HepG2 (cell line): Measurements from ENCODE around the gene TH. TPM values are rescaled to one million over a fixed set of nuclear protein-coding genes. Genes with fewer than 3 reads are reported as not detected.

Source experiments
- FOXM1 ChIP-seq: sonication (generic); formaldehyde crosslinking; IDR thresholded peaks from 2 replicates; pipeline ENCODE4 v1.5.0; 2020; ENCODE audit warnings: missing genetic modification reagents
- GABPA ChIP-seq, 2 experiments: IDR thresholded peaks; 2 replicates each; pipeline ENCODE4 v1.6.1; 2011 to 2016; ENCODE audit warnings: low read depth in 2 of 2, low read length in 1 of 2, missing biosample characterization in 1 of 2, missing genetic modification characterization in 1 of 2
- HNRNPL ChIP-seq: fragments of 200-400 bp; formaldehyde crosslinking; IDR thresholded peaks from 2 replicates; pipeline ENCODE4 v1.6.1; 2017; ENCODE audit warnings: mild to moderate bottlenecking, low read depth, low read length
- KAT7 ChIP-seq: IDR thresholded peaks from 2 replicates; pipeline ENCODE4 v1.6.1; 2018; ENCODE audit warnings: borderline replicate concordance, missing compliant biosample characterization
- KLF12 ChIP-seq: sonication (generic); formaldehyde crosslinking; IDR thresholded peaks from 2 replicates; pipeline ENCODE4 v1.4.0; 2020; ENCODE audit warnings: missing genetic modification reagents, borderline replicate concordance
- MLXIP ChIP-seq: sonication (generic); formaldehyde crosslinking; IDR thresholded peaks from 2 replicates; pipeline ENCODE4 v1.9.0; 2021; ENCODE audit warnings: missing genetic modification reagents, borderline replicate concordance
- NFYB ChIP-seq: sonication (generic); formaldehyde crosslinking; IDR thresholded peaks from 2 replicates; pipeline ENCODE4 v1.4.0; 2020; ENCODE audit warnings: missing genetic modification reagents
- PAF1 ChIP-seq: IDR thresholded peaks from 2 replicates; pipeline ENCODE4 v1.6.1; 2016; ENCODE audit warnings: missing genetic modification reagents, missing compliant biosample characterization
- TEAD3 ChIP-seq: optimal IDR thresholded peaks from 2 replicates; pipeline ENCODE3; 2016; ENCODE audit warnings: borderline replicate concordance
- TRAFD1 ChIP-seq: sonication (generic); formaldehyde crosslinking; IDR thresholded peaks from 2 replicates; pipeline ENCODE4 v1.5.1; 2020; ENCODE audit warnings: missing genetic modification reagents, mild to moderate bottlenecking, borderline replicate concordance
- ZBTB8A ChIP-seq: sonication (generic); formaldehyde crosslinking; IDR thresholded peaks from 2 replicates; pipeline ENCODE4 v1.4.0; 2020; ENCODE audit warnings: mild to moderate bottlenecking, low read depth, missing genetic modification reagents, borderline replicate concordance
- ZNF18 ChIP-seq: sonication (generic); formaldehyde crosslinking; IDR thresholded peaks from 2 replicates; pipeline ENCODE4 v1.8.0; 2022; ENCODE audit warnings: mild to moderate bottlenecking, missing genetic modification reagents; ENCODE audit not compliant: insufficient replicate concordance
- ZNF609 ChIP-seq: sonication (generic); formaldehyde crosslinking; IDR thresholded peaks from 2 replicates; pipeline ENCODE4 v1.4.0; 2020; ENCODE audit warnings: mild to moderate bottlenecking, missing genetic modification reagents, borderline replicate concordance
- ZNF615 ChIP-seq: sonication (generic); formaldehyde crosslinking; IDR thresholded peaks from 2 replicates; pipeline ENCODE4 v1.5.0; 2020; ENCODE audit warnings: mild to moderate bottlenecking, missing genetic modification reagents, borderline replicate concordance
- ZNF746 ChIP-seq: sonication (generic); formaldehyde crosslinking; IDR thresholded peaks from 2 replicates; pipeline ENCODE4 v1.8.0; 2022; ENCODE audit warnings: mild to moderate bottlenecking, missing genetic modification reagents
- ZNF790 ChIP-seq: sonication (generic); formaldehyde crosslinking; IDR thresholded peaks from 2 replicates; pipeline ENCODE4 v1.8.0; 2022; ENCODE audit warnings: missing genetic modification reagents, mild to moderate bottlenecking, borderline replicate concordance
- ZSCAN30 ChIP-seq: sonication (generic); formaldehyde crosslinking; IDR thresholded peaks from 2 replicates; pipeline ENCODE4 v1.5.0; 2020; ENCODE audit warnings: mild to moderate bottlenecking, missing genetic modification reagents
- polyA plus RNA-seq, 8 experiments: library from polyadenylated mRNA; depleted of rRNA in 3 of 8; stranded (reverse) in 7 of 8; unstranded in 1 of 8; fragments of >200 nt; fragmentation: Illumina TruSeq in 4 of 8; extraction: Trizol in 4 of 8; gene quantifications; 2 replicates each; pipeline versions ENCODE4 v1.2.1 to v1.2.3, GENCODE V29; 2011 to 2016; ENCODE audit warnings: low read depth in 4 of 8, missing spikeins in 1 of 8, mixed read lengths in 1 of 8; ENCODE audit not compliant: insufficient read depth in 1 of 8
- total RNA-seq, 5 experiments: library from RNA; depleted of rRNA; stranded (reverse); fragments of >200 nt; fragmentation: Illumina TruSeq; extraction: Trizol; gene quantifications; 2 replicates each; pipeline ENCODE4 v1.2.3, GENCODE V29; 2016; ENCODE audit warnings: low read depth in 1 of 5

Gene TH
- total and polyA plus RNA-seq, 2 of the 13 experiments (the other 11 are each of a cell fraction or from before 2014, with no cell fraction given): 0.36 TPM; not detected in 1

- TF ChIP-seq TRAFD1 (CRISPR knock-in tag) (no peak), TEAD3 (CRISPR knock-in tag) (peak; percentile 69), KLF12 (CRISPR knock-in tag) (no peak), KAT7 (peak; percentile 74; the same call in 1 of the 2 replicates), ZNF609 (peak; percentile 98), ZSCAN30 (peak; percentile 99), FOXM1 (no peak), ZBTB8A (CRISPR knock-in tag) (no peak), MLXIP (CRISPR knock-in tag) (no peak), GABPA (IDR thresholded peaks at IDR 0.05; ENCODE audit: low read depth, low read length) (no peak), GABPA (CRISPR knock-in tag; IDR thresholded peaks at IDR 0.05; ENCODE audit: low read depth) (no peak; the same call in 1 of the 2 replicates), ZNF615 (CRISPR knock-in tag) (peak; percentile 95; the same call in 1 of the 2 replicates), ZNF18 (CRISPR knock-in tag) (peak; percentile 57), ZNF790 (CRISPR knock-in tag) (no peak), HNRNPL (peak; percentile 100), ZNF746 (CRISPR knock-in tag) (peak; percentile 90), PAF1 (CRISPR knock-in tag) (no peak), NFYB (0 out of 2 replicates have a peak, but pooled peaks have one; percentile 38)
These were observed 39.7 kb upstream of the TH start (continued) for GRCh38 chr11:2211113-2211971.
